H1 (cell line): ENCODE data around the gene MMP19. TPM values are rescaled to one million over a fixed set of nuclear protein-coding genes. Genes with fewer than 3 reads are reported as not detected.

Source experiments
- CTCF ChIA-PET: fragments of 300-600 bp; sonication (Branson Sonifier 250); formaldehyde crosslinking; loops from one replicate; lab custom pipeline; 2021; ENCODE audit not compliant: partially characterized antibody; lab: Charles Lee
- POLR2A ChIA-PET: fragments of 300-600 bp; sonication (Branson Sonifier 250); formaldehyde crosslinking; loops from one replicate; lab custom pipeline; 2021; ENCODE audit warnings: inconsistent platforms; ENCODE audit not compliant: partially characterized antibody; lab: Charles Lee
- DNase-seq, 2 experiments: peaks; one replicate each; pipeline versions ENCODE4 v3.0.0 to v3.0.0-alpha.2; 2010 to 2022; ENCODE audit warnings: low spot score in 2 of 2, low read depth in 1 of 2, mixed read lengths in 1 of 2
- FAIRE-seq: peaks from 2 replicates; lab custom pipeline; 2011; peaks lifted over from hg19 to GRCh38; lab: Jason Lieb, UNC
- H2AFZ ChIP-seq: 2 replicates; pipeline ENCODE4 v1.8.1; 2012; ENCODE audit warnings: low read length, inconsistent platforms
- H2AK5ac ChIP-seq: 2 replicates; pipeline ENCODE4 v1.6.1; 2013; ENCODE audit warnings: low read depth, low read length
- H2BK120ac ChIP-seq: replicated peaks from 2 replicates; pipeline ENCODE3; 2013; ENCODE audit warnings: low read depth, low read length, inconsistent platforms
- H2BK12ac ChIP-seq: 2 replicates; pipeline ENCODE4 v1.6.1; 2013; ENCODE audit warnings: low read depth, low read length
- H2BK15ac ChIP-seq: 2 replicates; pipeline ENCODE4 v1.6.1; 2013; ENCODE audit warnings: low read length
- H2BK20ac ChIP-seq: 2 replicates; pipeline ENCODE4 v1.6.1; 2013; ENCODE audit warnings: low read length
- H2BK5ac ChIP-seq: 2 replicates; pipeline ENCODE4 v1.6.1; 2013; ENCODE audit warnings: low read depth, low read length
- H3K14ac ChIP-seq: 2 replicates; pipeline ENCODE4 v1.6.1; 2013; ENCODE audit warnings: inconsistent platforms; ENCODE audit not compliant: insufficient read length
- H3K18ac ChIP-seq: 2 replicates; pipeline ENCODE4 v1.6.1; 2013; ENCODE audit warnings: low read length; ENCODE audit errors: extremely low read depth
- H3K23ac ChIP-seq: 2 replicates; pipeline ENCODE4 v1.6.1; 2013; ENCODE audit warnings: inconsistent platforms; ENCODE audit not compliant: insufficient read length
- H3K23me2 ChIP-seq: 2 replicates; pipeline ENCODE4 v1.6.1; 2013; ENCODE audit warnings: low read depth, low read length
- H3K27ac ChIP-seq: 2 replicates; pipeline ENCODE4 v1.6.1; 2011; ENCODE audit warnings: low read depth, low read length, inconsistent platforms
- H3K27me3 ChIP-seq, 4 experiments: replicated peaks in 1 of 4; 1 replicate in 1 of 4; 2 replicates in 3 of 4; pipeline versions ENCODE4 v1.6.1 to v1.8.1; 2011 to 2013; ENCODE audit warnings: low read length in 3 of 4, mild to moderate bottlenecking in 3 of 4, inconsistent platforms in 2 of 4, mixed read lengths in 2 of 4, moderate library complexity in 1 of 4; ENCODE audit not compliant: control insufficient read depth in 3 of 4, insufficient read depth in 3 of 4; ENCODE audit errors: extremely low read depth in 1 of 4
- H3K36me3 ChIP-seq, 4 experiments: 2 replicates each; pipeline versions ENCODE4 v1.6.1 to v1.8.1; 2011 to 2013; ENCODE audit warnings: mild to moderate bottlenecking in 4 of 4, low read length in 3 of 4, moderate library complexity in 2 of 4, control low read depth in 1 of 4, inconsistent platforms in 1 of 4; ENCODE audit not compliant: insufficient read depth in 4 of 4, control insufficient read depth in 2 of 4
- H3K4ac ChIP-seq: replicated peaks from 2 replicates; pipeline ENCODE3; 2013; ENCODE audit warnings: low read length, low read depth, mixed read lengths, inconsistent platforms; ENCODE audit not compliant: insufficient read length
- H3K4me1 ChIP-seq, 4 experiments: replicated peaks in 1 of 4; 1 replicate in 1 of 4; 2 replicates in 3 of 4; pipeline versions ENCODE4 v1.6.1 to v1.8.1; 2011 to 2013; ENCODE audit warnings: low read length in 3 of 4, inconsistent platforms in 2 of 4, mixed read lengths in 1 of 4; ENCODE audit not compliant: insufficient read depth in 4 of 4, control insufficient read depth in 3 of 4
- H3K4me2 ChIP-seq, 2 experiments: 2 replicates each; pipeline versions ENCODE4 v1.6.1 to v1.8.1; 2011 to 2013; ENCODE audit warnings: low read depth in 2 of 2, low read length in 2 of 2, control low read depth in 1 of 2, inconsistent platforms in 1 of 2, mild to moderate bottlenecking in 1 of 2; ENCODE audit not compliant: insufficient read depth in 1 of 2
- H3K4me3 ChIP-seq, 4 experiments: fragments of 200-600, 300-600 bp in 1 of 4; sonication (generic), shearing (Covaris generic), sonication (Bioruptor Twin) in 1 of 4; 2 replicates each; pipeline versions ENCODE4 v1.5.1 to v1.8.1; 2011 to 2016; ENCODE audit warnings: low read length in 4 of 4, low read depth in 3 of 4, control low read depth in 2 of 4, inconsistent platforms in 2 of 4, mild to moderate bottlenecking in 2 of 4, mixed read lengths in 1 of 4, moderate library complexity in 1 of 4; ENCODE audit not compliant: insufficient read depth in 2 of 4; ENCODE audit errors: extremely low read depth in 1 of 4
- H3K56ac ChIP-seq: replicated peaks from 2 replicates; pipeline ENCODE3; 2013; ENCODE audit warnings: low read depth, mild to moderate bottlenecking, mixed read lengths, low read length, inconsistent platforms; ENCODE audit not compliant: insufficient read length
- H3K79me1 ChIP-seq: 2 replicates; pipeline ENCODE4 v1.6.1; 2013; ENCODE audit warnings: low read depth, low read length, control low read depth
- H3K79me2 ChIP-seq, 2 experiments: 2 replicates each; pipeline versions ENCODE4 v1.6.1 to v1.8.1; 2012 to 2013; ENCODE audit warnings: low read length in 2 of 2, mild to moderate bottlenecking in 2 of 2, inconsistent platforms in 1 of 2; ENCODE audit not compliant: insufficient read depth in 2 of 2, control insufficient read depth in 1 of 2
- H3K9ac ChIP-seq, 4 experiments: replicated peaks in 1 of 4; 1 replicate in 1 of 4; 2 replicates in 3 of 4; pipeline versions ENCODE4 v1.6.1 to v1.8.1; 2011 to 2013; ENCODE audit warnings: low read depth in 3 of 4, low read length in 3 of 4, control low read depth in 2 of 4, mild to moderate bottlenecking in 2 of 4, moderate library complexity in 2 of 4, inconsistent platforms in 1 of 4; ENCODE audit errors: extremely low read depth in 1 of 4
- H3K9me3 ChIP-seq, 2 experiments: 2 replicates each; pipeline versions ENCODE4 v1.6.1 to v1.8.1; 2012 to 2013; ENCODE audit warnings: mild to moderate bottlenecking in 2 of 2, moderate library complexity in 2 of 2, control low read depth in 1 of 2, inconsistent platforms in 1 of 2, low read depth in 1 of 2, low read length in 1 of 2, mixed read lengths in 1 of 2; ENCODE audit not compliant: insufficient read depth in 2 of 2
- H4K20me1 ChIP-seq, 2 experiments: replicated peaks in 1 of 2; 2 replicates each; pipeline versions ENCODE3 to v1.8.1; 2011 to 2013; ENCODE audit warnings: inconsistent platforms in 2 of 2, low read length in 2 of 2, mild to moderate bottlenecking in 1 of 2; ENCODE audit not compliant: insufficient read depth in 2 of 2, control insufficient read depth in 1 of 2
- H4K5ac ChIP-seq: 2 replicates; pipeline ENCODE4 v1.6.1; 2013; ENCODE audit warnings: low read length, low read depth, mixed read lengths, inconsistent platforms; ENCODE audit not compliant: insufficient read length
- H4K8ac ChIP-seq: 2 replicates; pipeline ENCODE4 v1.8.0; 2013; ENCODE audit warnings: mild to moderate bottlenecking, moderate library complexity, low read length, inconsistent platforms; ENCODE audit not compliant: insufficient read depth; ENCODE audit errors: extremely low read depth
- H4K91ac ChIP-seq: replicated peaks from 2 replicates; pipeline ENCODE3; 2013; ENCODE audit warnings: low read length, mixed read lengths, inconsistent platforms; ENCODE audit not compliant: insufficient read length
- BACH1 ChIP-seq: IDR thresholded peaks from 2 replicates; pipeline ENCODE4 v1.6.1; 2012; ENCODE audit warnings: low read length, improper control_type of control experiment
- BCL11A ChIP-seq, 2 experiments: IDR thresholded peaks; one replicate each; pipeline ENCODE4 v1.6.1; 2011; ENCODE audit warnings: low read depth in 2 of 2, low read length in 2 of 2, mild to moderate bottlenecking in 2 of 2
- CHD1 ChIP-seq: IDR thresholded peaks from 2 replicates; pipeline ENCODE4 v1.6.1; 2012; ENCODE audit warnings: low read depth, low read length, improper control_type of control experiment
- CTBP2 ChIP-seq: IDR thresholded peaks from 2 replicates; pipeline ENCODE4 v1.7.0; 2011; ENCODE audit warnings: borderline replicate concordance, mild to moderate bottlenecking, moderate library complexity, mixed read lengths, low read length; ENCODE audit not compliant: insufficient read depth, insufficient read length
- CTCF ChIP-seq, 3 experiments: IDR thresholded peaks; 1 replicate in 2 of 3; 2 replicates in 1 of 3; pipeline versions ENCODE4 v1.5.1 to v1.6.1; 2011; ENCODE audit warnings: low read length in 3 of 3, mild to moderate bottlenecking in 3 of 3, inconsistent platforms in 2 of 3, low read depth in 1 of 3, moderate library complexity in 1 of 3; ENCODE audit not compliant: insufficient read depth in 1 of 3; ENCODE audit errors: control extremely low read depth in 1 of 3
- EZH2 ChIP-seq: fragments of 200-600 bp; sonication (generic); IDR thresholded peaks from 2 replicates; pipeline ENCODE4 v1.7.1; 2012; ENCODE audit warnings: low read depth, mild to moderate bottlenecking, moderate library complexity, low read length, inconsistent platforms; ENCODE audit not compliant: severe bottlenecking
- JUN ChIP-seq: IDR thresholded peaks from 2 replicates; pipeline ENCODE4 v1.6.1; 2011; ENCODE audit warnings: low read depth, mild to moderate bottlenecking, improper control_type of control experiment, low read length
- KDM1A ChIP-seq: fragments of 200-600, 300-600 bp; sonication (generic); IDR thresholded peaks from 2 replicates; pipeline ENCODE4 v1.7.1; 2016; ENCODE audit warnings: mild to moderate bottlenecking, low read length, borderline replicate concordance
- KDM4A ChIP-seq: IDR thresholded peaks from one replicate; pipeline ENCODE4 v1.7.1; 2012; ENCODE audit warnings: low read depth, mild to moderate bottlenecking, moderate library complexity, low read length, inconsistent platforms; ENCODE audit not compliant: severe bottlenecking
- MAFK ChIP-seq: IDR thresholded peaks from 2 replicates; pipeline ENCODE4 v1.6.1; 2012; ENCODE audit warnings: low read depth, mild to moderate bottlenecking, improper control_type of control experiment, low read length
- NRF1 ChIP-seq: IDR thresholded peaks from 2 replicates; pipeline ENCODE4 v1.6.1; 2011; ENCODE audit warnings: mild to moderate bottlenecking, low read depth, low read length, improper control_type of control experiment
- POLR2A ChIP-seq, 2 experiments: IDR thresholded peaks; 1 replicate in 1 of 2; 2 replicates in 1 of 2; pipeline ENCODE4 v1.6.1; 2011; ENCODE audit warnings: low read depth in 2 of 2, low read length in 2 of 2, mild to moderate bottlenecking in 2 of 2; ENCODE audit errors: control extremely low read depth in 1 of 2
- SP4 ChIP-seq: IDR thresholded peaks from 2 replicates; pipeline ENCODE4 v1.6.1; 2012; ENCODE audit warnings: low read length, inconsistent platforms
- WGBS, 2 experiments: shearing (Covaris generic) in 1 of 2; methylation state at CpG; one replicate each; pipeline versions ENCODE4 v1.1.6 to v1.1.7; 2013 to 2015; ENCODE audit warnings: low lambda C conversion rate in 2 of 2, mixed read lengths in 2 of 2, inconsistent platforms in 1 of 2, low coverage in 1 of 2, missing lambda C conversion rate in 1 of 2; ENCODE audit not compliant: insufficient replicate concordance in 2 of 2, insufficient coverage in 1 of 2, insufficient read length in 1 of 2; ENCODE audit errors: extremely low coverage in 1 of 2, missing lambda C conversion rate in 1 of 2; 5-methylcytosine and 5-hydroxymethylcytosine counted together
- polyA plus RNA-seq, 7 experiments: library from polyadenylated mRNA; depleted of rRNA in 3 of 7; stranded (reverse) in 5 of 7; unstranded in 2 of 7; fragments of >200 nt in 5 of 7; fragments of 200-250 nt in 2 of 7; gene quantifications; 1 replicate in 5 of 7; 2 replicates in 1 of 7; 4 replicates in 1 of 7; pipeline versions ENCODE4 v1.2.1 to v1.2.3, GENCODE V29; 2011 to 2013; ENCODE audit warnings: missing spikeins in 2 of 7, mixed read lengths in 2 of 7
- total RNA-seq: library from RNA; stranded (reverse); fragmentation: NEBNext Ultra II Directional; extraction: Animal tissue kit (Norgen Biotek cat#: 25700); gene quantifications from 2 replicates; pipeline ENCODE4 v1.2.1, GENCODE V29; 2021

MMP19 gene
- total and polyA plus RNA-seq, 2 of the 8 experiments (the other 6 are each of a cell fraction or from before 2014, with no cell fraction given): 2.7 to 3.3 TPM

GRCh38 chr12:55865327-55865726 lies 22.6 kb upstream of the MMP19 start:
- Histone ChIP-seq H3K9ac (no peak overlapping the region), H3K27me3 (no peaks in the 10 kb centered on the region), H2BK15ac (no peak overlapping the region), H3K79me1 (no peaks in the 10 kb centered on the region), H4K20me1 (no peaks in the 10 kb centered on the region), H4K91ac (no peak overlapping the region), H2BK12ac (no peak overlapping the region), H2AK5ac (no peak overlapping the region), H3K23me2 (no peaks in the 10 kb centered on the region), H3K18ac (no peak overlapping the region), H3K36me3 (no peaks in the 10 kb centered on the region), H3K4me3 (no peak overlapping the region), H3K4me1 (no peaks in the 10 kb centered on the region), H2AFZ (no peak overlapping the region), H3K14ac (no peak overlapping the region), H3K9me3 (0 out of 4 replicates have a peak, but pooled peaks cover 3 to 4% of the 10 kb centered on the region in 2 experiments), H3K4me2 (no peak overlapping the region), H4K8ac (no peak overlapping the region), H3K79me2 (no peaks in the 10 kb centered on the region), H2BK120ac (no peak overlapping the region), H4K5ac (no peak overlapping the region), H3K23ac (no peak overlapping the region), H3K4ac (no peak overlapping the region), H3K27ac (no peak overlapping the region), H2BK5ac (no peak overlapping the region), H3K56ac (no peak overlapping the region), H2BK20ac (no peak overlapping the region)
- CTCF ChIA-PET: interaction anchor here (0.7 kb wide), 1 partner anchor 780 kb away, joined by 3 read pairs; the partner anchor contains the start of gene ATP5F1B
- DNase-seq (no peak), FAIRE-seq (no peak)
- POLR2A ChIA-PET: no interaction called here
- 91% methylated on average over 2 of the region's 2 CpGs; no CpG with 5 or more reads in 1 of the 2 experiments for WGBS, 2 experiments
- TF ChIP-seq CHD1 (no peak), MAFK (no peak), KDM1A (no peak), CTBP2 (no peak), BCL11A (IDR thresholded peaks at IDR 0.05; ENCODE audit: low read depth in 2 of 2, low read length in 2 of 2) (no peak), KDM4A (no peak), CTCF (IDR thresholded peaks at IDR 0.05; ENCODE audit: control extremely low read depth in 1 of 3, insufficient read depth in 1 of 3, low read depth in 1 of 3, low read length in 3 of 3) (no peak), SP4 (no peak), BACH1 (no peak), EZH2 (no peak), NRF1 (no peak), POLR2A (IDR thresholded peaks at IDR 0.05; ENCODE audit: control extremely low read depth in 1 of 2, low read depth in 2 of 2, low read length in 2 of 2) (no peak), JUN (no peak)
